GM19193 (cell line): Measurements from ENCODE around the gene PITX3.

ENCODE experiments used
- POLR2A ChIP-seq: IDR thresholded peaks from 4 replicates; pipeline ENCODE4 v1.6.1; 2011; ENCODE audit not compliant: insufficient read depth, insufficient read length; ENCODE audit errors: extremely low read depth

The PITX3 gene

DNA sequence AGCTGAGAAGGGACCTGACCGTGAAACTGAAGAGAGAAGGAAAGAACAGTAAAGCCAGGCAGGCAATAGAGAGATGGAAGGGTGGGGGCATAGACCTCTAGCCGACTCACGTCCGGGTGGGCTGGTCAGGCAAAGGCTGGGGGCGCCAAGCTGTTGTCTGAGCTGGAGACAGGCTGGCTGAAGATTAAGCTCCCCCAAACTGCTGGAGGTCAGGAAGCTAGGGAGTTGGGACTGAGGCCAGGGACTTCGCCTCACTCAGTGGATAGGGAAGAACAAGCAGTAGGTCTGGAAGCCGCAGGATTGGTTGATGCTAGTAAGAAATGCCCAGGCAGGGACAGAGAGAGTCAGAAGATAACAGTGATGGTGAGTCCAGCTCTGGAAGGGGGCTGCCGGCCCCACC, 5.3 kb downstream of the PITX3 start:
- no peak for TF ChIP-seq POLR2A

GRCh38 chr10:102235598-102235920, 5.8 kb downstream of the PITX3 start:
- no peak for TF ChIP-seq POLR2A

DNA sequence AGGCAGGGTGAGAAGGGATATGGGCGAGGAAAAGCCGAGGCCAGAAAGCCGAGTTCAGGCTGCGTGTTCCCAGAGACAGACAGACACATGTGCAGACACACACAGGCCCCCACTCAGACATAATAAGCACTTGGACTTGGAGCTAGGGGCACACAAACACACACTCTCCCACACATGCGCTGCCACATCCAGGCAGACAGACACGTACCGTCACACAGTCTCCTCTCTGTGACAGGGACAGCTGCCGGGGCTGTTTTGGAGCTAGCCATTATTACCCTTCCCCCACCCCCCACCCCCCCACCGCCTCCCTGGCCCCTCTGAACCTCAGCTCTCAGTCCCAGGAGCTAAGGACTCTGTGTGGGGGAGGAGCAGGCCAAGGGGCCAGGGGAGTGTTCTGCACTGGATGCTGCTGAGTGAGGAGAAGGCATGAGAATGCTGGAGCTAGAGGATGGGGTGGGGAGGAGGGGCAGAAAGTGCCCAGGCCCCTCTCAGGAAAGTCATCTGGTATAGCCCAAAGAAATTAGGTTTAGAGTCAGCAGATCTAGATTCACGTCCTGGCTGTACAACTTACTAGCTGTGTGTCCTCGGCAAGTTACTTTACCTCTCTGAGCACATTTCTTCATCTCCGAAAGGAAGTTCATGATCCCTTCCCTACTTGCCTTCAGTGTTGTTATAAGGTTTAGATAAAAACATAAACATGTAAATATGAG, 6.3 kb downstream of the PITX3 start:
- no peak for TF ChIP-seq POLR2A

DNA sequence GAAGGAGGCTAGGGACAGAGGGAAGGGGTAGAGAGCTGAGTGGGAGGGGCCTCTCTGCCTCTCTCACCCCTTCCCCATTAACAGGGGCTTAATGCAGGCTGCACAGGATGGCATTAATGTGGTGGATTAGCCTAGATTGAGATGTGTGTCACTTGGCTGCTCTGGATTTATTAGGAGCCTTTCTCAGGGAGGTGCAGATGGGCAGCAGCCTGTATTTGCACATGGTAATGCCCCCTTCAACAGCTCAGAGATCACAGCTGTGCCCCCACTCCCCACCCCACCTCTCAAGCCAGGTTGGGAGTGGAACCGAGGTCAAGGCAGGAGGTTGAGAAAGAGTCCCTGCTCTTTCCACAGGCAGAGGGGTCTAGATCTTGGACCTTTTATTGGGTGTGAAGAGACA, 7.3 kb downstream of the PITX3 start:
- TF ChIP-seq POLR2A = no peak

DNA sequence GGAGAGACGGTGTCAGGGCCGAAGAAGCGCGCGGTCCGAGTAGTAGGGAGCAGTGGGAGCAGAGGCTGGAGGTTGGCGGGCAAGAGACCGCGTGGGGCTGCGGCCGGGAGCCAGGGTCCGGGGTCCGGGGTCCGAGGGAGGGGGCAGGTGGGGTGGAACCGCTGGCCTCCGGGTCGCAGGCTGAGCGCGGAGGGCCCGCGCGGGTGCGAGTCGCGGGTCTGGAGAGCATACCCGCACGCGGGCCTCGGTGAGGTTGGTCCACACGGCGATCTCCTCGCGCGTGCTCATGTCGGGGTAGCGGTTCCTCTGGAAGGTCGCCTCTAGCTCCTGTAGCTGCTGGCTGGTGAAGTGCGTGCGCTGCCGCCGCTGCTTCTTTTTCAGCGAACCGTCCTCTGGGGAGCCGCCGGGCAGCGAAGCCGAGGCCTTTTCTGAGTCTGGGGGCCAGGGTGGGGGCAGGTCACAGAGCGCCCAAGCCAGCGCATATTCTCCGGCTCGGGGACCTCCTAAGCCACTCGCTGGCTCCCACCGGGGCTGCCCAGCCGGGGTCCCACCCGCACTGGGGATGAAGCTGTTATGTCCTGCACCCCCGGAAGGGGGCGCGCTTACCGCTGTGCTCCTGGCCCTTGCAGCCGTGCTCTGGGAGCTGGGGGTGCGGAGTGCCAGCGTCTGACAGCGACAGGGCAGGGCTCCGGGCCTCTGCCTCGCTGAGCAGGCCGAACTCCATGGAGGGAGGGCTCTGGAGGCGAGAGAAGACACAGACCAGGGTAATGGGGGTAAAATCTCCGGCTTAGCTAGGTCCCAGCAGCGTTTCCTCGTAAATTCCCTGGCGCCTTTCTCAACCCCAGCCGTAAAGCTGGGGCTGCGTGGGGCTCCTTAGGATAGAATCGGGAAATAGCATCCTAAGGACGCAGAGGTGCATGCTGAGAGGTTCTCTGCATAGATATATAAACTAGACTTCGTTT, 9.7 kb downstream of the PITX3 start:
- no peak for TF ChIP-seq POLR2A

GRCh38 chr10:102230861-102231356, 10.4 kb downstream of the PITX3 start:
- TF ChIP-seq POLR2A = no peak

DNA sequence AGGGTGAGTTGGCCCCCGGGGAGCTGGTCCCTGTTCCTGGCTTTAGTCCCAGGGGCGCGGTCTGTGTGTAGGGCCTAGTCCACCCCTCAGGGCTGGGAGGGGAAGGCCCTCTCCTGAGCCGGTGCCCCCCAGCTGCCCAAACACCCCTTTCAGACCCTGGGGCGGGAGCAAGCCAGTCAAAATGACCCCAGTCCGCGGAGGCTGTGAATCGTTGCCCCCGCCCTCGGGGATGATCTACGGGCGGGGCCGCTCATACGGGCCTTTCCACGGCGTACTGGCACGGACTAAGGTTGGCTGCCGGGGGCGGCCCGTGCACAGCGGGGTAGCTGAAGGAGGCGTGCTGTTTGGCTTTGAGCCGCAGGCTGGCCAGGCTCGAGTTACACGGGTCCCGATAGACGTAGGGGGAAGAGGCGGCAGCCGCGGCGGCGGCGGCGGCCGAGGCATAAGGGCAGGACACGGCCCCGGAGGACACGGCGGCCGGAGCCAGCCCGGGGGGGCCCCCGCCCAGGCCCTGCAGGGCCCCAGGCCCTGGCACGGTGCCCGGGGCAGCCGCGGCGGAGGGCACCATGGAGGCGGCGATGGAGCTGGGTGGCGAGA, 10.9 kb downstream of the PITX3 start:
- no peak for TF ChIP-seq POLR2A

GRCh38 chr10:102229810-102230263, 11.5 kb downstream of the PITX3 start:
- no peak for TF ChIP-seq POLR2A

- no peak for TF ChIP-seq POLR2A
Observed at GRCh38 chr10:102227050-102227449, 14.3 kb downstream of the PITX3 start.

DNA sequence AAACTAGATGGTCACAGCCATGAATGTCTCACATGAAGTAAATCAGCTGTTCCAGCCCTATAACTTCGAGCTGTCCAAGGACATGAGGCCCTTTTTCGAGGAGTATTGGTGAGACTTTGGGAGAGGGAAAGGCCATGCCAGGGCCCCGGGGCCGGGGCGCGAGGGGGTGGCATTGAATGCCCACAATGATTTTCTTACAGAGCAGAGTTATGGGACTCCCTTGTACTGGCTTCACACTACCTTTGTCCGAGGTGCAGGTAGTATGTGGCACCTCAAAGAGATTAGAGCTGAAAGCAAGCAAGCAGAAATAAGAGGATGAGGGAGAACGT, 14.8 kb downstream of the PITX3 start:
- no peak for TF ChIP-seq POLR2A

DNA sequence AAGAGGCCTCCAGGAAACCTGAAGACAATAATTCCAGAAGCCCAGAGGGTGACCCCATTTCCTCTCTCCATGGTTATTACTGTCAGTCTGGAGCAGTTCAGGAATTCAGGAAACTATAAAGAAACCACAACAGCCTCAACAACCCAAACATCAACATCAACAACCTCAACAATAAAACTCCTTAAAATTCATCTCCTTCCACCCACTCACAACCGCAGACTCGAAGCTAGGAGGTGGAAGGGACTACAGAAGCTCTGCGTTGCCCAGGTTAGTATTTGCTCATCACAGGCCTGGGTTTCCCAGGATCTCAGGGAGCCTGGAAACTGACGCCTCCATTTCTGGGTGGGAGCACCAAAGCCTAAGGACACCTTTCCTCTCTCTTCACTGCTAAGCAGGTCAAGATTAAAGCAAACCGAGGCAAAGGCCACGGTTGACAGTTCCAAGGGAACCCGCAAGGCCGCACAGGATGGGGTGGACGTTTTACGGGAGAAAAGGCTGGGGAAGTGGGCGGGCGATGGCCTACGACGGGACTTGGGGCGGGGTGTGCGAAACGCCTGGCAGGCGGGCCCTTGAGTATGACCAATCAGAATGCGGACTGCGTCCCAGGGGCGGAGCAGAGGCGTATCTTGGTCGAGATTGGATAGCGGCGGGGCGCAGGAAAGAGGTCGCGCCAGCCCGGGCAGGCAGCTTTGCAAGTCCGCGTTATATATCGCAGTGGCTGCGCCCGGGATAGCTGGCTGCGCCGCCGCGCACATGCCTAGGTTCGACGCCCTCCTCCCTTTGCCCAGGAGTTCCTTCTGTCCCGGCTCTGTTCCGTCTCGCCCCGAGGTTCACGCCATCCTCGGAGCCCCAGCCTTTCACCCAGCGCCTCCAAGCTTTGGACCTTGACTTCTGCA, 15.4 kb downstream of the PITX3 start, which contains the start of gene ELOVL3:
Gene ELOVL3, plus strand, starts transcription at position 654 of the 896 bp plus-strand sequence. CDS start 250 bp downstream, outside the sequence.
- no peak for TF ChIP-seq POLR2A

DNA sequence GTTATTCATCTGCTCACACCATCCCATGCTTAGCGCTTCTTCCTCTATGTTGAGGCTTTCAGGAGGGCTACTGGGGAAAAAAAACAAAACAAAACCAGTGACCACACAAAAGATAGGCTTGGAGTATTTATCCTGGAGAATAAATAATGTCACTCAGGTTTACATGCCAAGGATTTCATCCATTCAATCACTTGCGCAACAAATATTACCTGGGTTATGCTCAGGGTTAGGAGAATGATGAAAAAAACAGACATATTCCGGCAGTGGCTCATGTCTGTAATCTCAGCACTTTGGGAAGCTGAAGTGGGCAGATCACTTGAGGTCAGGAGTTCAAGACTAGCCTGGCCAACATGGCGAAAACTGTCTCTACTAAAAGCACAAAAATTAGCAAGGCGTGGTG, 18.5 kb downstream of the PITX3 start:
- no peak for TF ChIP-seq POLR2A

DNA sequence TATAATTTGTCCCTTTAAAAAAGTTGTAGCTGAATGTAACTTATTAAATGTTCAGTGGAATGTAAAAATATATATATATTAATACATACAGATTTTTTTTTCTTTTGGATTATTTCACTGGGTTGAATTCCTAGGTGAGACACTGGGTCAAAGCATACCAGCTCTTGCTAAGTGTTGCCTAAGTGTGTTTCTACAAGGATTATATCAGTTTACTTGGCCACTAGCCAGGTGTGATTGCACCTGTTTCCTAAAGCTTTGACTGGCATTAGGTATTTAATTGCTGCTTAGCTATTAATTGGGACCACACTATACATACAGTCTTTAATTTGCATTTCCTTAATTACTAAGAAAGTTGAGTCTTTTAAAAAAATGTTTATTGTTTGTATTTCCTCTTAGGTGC, 20.7 kb downstream of the PITX3 start:
- no peak for TF ChIP-seq POLR2A

GRCh38 chr10:102219370-102219769, 21.9 kb downstream of the PITX3 start:
- no peak for TF ChIP-seq POLR2A
